Measurements from ENCODE around the gene RANBP10. TPM values are rescaled to one million over a fixed set of nuclear protein-coding genes. Genes with fewer than 3 reads are reported as not detected.
A peak's percentile ranks its signal among the peaks of the same experiment; 100 is the strongest.
"Not testable (repeated sequence)": the region's sequence is repeated elsewhere in the genome, so short reads cannot be mapped to it uniquely, and the experiment has no call there.

RANBP10 gene
- polyA plus RNA-seq, 3 donors: 24.4 to 31.6 (median 30.9) TPM

GRCh38 chr16:67780847-67781564 lies 25.4 kb downstream of the RANBP10 start:
- no peak for DNase-seq

DNA sequence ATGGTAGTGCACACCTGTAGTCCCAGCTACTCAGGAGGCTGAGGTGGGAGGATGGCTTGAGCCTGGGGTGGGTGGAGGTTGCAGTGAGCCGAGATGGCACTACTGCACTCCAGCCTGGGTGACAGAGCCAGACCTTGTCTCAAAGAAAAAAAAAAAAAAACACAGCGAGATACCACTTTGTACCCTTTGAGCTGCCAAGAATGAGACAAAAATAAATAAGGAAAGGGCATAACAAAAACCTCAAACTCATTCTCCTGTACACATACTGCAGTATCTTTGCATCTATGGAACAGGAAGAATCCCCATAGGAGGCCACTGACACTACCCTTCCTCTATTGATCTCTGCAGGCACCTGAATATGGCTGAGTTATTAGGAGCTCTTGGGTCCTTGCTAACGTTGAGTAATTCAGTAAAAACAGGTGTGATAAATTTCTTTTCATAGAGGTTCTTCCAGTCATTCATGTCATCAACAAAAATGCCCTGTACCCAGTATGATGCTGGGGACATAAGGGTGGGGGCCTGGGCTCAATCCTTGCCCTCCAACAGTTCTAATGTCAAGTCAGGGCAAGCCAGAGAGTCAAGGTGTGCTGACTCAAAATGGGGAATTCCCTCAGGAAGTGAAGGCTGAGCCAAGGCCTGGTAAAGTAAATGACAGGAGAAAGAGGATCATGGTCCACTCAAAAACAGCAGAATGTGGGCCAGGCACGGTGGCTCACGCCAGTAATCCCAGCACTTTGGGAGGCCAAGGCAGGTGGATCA lies 26.9 kb downstream of the RANBP10 start:
- no peak for DNase-seq

DNA sequence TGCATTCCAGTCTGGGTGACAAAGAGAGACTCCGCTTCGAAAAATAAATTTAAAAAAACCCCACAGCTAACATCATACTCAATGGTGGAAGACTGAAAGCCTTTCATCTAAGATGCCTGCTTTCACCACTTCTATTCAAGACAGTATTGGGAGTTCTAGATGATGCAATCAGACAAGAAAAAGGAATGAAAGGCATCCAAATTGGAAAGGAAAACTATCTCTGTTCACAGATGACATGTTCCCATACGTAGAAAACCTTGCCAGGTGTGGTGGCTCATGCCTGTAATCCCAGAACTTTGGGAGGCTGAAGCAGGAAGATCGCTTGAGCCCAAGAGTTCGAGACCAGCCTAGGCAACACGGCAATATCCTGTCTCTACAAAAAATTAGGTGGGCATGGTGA lies 31.1 kb downstream of the RANBP10 start:
- no peak for DNase-seq

GRCh38 chr16:67774457-67774853 lies 31.9 kb downstream of the RANBP10 start:
- no peak for DNase-seq

- DNase-seq: no peak
These were observed 32.5 kb downstream of the RANBP10 start for GRCh38 chr16:67773569-67774456.

GRCh38 chr16:67773099-67773498 lies 33.3 kb downstream of the RANBP10 start:
- DNase-seq: no peak

- DNase-seq: no peak
These were observed 35.9 kb downstream of the RANBP10 start for GRCh38 chr16:67770346-67770991.

DNA sequence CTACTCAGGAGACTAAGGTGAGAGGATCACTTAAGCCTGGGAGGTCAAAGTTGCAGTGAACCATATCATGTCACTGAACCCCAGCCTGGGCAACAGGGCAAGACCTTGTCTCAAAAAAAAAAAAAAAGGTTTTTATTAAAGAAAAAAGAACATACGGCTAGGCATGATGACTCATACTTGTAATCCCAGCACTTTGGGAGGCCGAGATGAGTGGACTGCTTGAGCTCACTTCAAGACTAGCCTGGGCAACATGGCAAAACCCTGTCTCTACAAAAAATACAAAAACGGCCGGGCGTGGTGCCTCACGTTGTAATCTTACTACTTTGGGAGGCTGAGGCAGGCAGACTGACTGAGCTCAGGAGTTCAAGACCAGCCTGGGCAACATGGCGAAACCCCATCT lies 38.4 kb downstream of the RANBP10 start:
- no peak for DNase-seq

DNA sequence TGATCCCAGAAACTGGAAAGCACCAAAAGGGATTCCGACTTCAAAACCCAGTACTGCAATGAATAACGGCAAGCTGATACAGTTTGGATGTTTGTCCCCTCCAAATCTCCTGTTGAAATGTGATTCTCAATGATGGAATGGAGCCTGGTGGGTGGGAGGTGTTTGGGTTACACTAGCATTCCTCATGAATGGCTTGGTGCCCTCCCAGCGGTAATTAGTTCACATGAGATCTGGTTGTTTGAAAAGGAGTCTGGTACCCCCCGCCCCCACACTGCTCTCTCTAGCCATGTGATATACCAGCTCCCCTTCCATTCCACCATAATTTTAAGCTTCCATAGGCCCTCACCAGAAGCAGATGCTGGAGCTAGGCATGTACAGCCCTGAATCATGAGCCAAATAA lies 40.1 kb downstream of the RANBP10 start:
- DNase-seq: peak; percentile 68

DNA sequence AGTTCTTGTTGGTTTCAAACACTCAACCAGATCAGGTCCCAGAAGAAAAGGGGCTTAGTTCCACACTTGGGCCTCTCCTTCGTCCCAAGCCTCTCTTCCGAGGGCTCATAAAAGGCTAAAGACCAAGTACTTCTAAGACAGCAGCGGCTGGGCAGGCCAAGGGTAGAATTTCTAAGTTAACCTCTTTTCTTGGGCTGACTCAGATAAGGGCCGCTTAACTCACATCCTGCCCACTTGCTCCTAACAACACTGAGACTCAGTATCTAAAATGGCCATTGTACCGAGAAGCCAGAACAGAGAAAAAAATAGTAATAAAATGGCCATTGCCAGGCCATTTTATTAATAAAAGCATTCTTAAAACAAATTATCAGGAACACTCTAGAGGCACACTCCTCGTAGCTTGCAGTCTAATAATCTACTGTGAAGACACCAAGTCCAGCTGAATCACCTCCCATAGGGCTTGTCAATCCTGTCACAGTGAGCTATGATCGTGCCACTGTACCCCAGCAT lies 42.1 kb downstream of the RANBP10 start:
- no peak for DNase-seq

DNA sequence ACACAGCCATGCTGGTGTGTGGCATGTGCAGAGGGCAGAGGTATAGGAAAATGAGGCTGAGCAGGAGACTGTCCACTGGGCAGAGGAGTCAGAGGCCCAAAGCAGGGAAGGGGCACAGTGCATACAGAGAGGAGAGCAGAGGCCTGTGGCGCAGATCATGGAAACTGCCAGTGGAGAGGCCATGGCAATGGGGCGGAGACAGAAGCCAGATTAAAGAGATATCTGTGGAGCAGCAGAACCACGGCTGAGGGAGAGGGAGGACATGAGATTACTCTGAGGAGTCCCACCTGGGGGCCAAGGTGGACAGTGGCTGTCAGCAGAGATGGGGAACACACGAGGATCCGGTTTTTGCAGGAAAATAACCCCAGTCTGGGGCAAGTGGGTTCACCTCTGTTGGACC lies 43.3 kb downstream of the RANBP10 start:
- no peak for DNase-seq

GRCh38 chr16:67762385-67762784 lies 44.0 kb downstream of the RANBP10 start:
- DNase-seq: no peak

- DNase-seq: no peak
These were observed 44.4 kb downstream of the RANBP10 start for GRCh38 chr16:67761924-67762323.

- no peak for DNase-seq
These were observed 45.5 kb downstream of the RANBP10 start for GRCh38 chr16:67760956-67761230.

- DNase-seq: no peak
These were observed 46.0 kb downstream of the RANBP10 start for GRCh38 chr16:67760206-67760955.

DNA sequence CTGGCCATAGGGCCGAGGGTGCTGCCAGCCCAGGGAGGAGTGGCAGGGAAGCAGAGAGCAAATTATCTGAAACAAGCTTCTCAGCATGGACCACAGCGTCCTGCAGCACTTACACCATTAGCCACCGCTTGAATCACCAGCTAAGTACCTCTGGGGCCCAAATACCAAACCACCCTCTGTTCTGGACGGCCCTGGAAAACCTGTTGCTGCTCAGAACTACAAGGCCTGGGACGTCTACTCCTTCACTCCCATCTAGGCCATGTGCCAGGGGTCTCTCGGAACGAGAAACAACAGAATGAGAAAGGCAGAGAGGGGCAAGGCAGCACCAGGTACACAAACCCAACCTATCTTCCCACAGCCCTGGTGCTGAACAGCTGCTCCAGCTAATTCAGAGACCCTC lies 47.4 kb downstream of the RANBP10 start:
- DNase-seq: no peak

DNA sequence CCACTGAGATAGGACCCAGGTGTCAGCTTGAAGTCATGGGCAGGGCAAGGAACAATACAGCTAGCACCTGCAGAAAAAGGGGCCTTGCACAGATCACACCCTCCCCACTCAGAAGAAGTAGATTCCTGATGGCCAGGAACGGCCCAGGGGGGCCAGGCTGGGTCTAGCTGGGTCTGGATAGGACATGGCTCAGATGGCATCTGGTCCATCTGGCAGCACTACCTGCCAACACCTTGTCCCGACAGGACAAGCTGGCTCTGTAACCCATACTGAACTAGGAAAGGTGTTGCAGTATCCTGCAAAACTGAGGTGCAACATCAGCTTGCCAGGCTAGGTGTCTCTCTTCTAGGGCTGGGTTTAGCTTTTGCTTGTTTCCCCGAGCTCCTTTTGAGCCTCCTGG lies 48.4 kb downstream of the RANBP10 start:
- DNase-seq: no peak

GRCh38 chr16:67752641-67753040 lies 53.7 kb downstream of the RANBP10 start:
- DNase-seq: no peak

GRCh38 chr16:67751331-67751730 lies 55.0 kb downstream of the RANBP10 start:
- not testable (repeated sequence) for DNase-seq

GRCh38 chr16:67750466-67750865 lies 55.9 kb downstream of the RANBP10 start:
- no peak for DNase-seq

GRCh38 chr16:67749436-67750078 lies 56.8 kb downstream of the RANBP10 start:
- no peak for DNase-seq
